NCI-H748 treated with DMSO at 0.1 percent for 48 hours (cell line): ENCODE data around the gene C19orf38.
"Not testable (repeated sequence)": the region's sequence is repeated elsewhere in the genome, so short reads cannot be mapped to it uniquely, and the experiment has no call there.

Experiments used
- DNase-seq: peaks from one replicate; lab custom pipeline; 2025; lab: John Stamatoyannopoulos, UW

C19orf38 gene

GRCh38 chr19:10823690-10824089 lies 24.5 kb upstream of the C19orf38 start:
- DNase-seq: no peak

- no peak for DNase-seq
Observed at GRCh38 chr19:10826231-10826630, 22.0 kb upstream of the C19orf38 start.

GRCh38 chr19:10826846-10827245 lies 21.4 kb upstream of the C19orf38 start:
- no peak for DNase-seq

GRCh38 chr19:10828981-10829821 lies 19.0 kb upstream of the C19orf38 start:
- DNase-seq: no peak

GRCh38 chr19:10829967-10830366 lies 18.2 kb upstream of the C19orf38 start:
- no peak for DNase-seq

DNA sequence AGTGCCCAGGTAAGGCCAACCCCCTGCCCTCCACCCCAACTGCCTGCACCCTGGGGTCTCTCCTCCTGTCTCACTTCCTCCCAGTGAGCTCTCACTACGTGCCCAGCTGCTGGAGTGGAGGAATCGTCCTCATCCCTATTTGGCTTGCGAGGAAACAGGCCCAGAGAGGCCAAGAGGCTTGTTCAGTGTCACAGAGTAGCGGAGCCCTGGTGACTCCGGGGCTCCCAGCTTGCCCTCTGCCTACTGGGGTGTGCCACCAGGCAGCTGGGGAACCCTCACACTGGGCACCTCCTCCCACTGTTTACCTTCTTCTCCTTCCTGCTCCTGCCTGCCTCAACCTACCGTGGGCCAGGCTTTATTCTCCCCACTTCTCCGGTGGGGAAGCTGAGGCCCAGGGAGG lies 17.8 kb upstream of the C19orf38 start:
- no peak for DNase-seq

DNA sequence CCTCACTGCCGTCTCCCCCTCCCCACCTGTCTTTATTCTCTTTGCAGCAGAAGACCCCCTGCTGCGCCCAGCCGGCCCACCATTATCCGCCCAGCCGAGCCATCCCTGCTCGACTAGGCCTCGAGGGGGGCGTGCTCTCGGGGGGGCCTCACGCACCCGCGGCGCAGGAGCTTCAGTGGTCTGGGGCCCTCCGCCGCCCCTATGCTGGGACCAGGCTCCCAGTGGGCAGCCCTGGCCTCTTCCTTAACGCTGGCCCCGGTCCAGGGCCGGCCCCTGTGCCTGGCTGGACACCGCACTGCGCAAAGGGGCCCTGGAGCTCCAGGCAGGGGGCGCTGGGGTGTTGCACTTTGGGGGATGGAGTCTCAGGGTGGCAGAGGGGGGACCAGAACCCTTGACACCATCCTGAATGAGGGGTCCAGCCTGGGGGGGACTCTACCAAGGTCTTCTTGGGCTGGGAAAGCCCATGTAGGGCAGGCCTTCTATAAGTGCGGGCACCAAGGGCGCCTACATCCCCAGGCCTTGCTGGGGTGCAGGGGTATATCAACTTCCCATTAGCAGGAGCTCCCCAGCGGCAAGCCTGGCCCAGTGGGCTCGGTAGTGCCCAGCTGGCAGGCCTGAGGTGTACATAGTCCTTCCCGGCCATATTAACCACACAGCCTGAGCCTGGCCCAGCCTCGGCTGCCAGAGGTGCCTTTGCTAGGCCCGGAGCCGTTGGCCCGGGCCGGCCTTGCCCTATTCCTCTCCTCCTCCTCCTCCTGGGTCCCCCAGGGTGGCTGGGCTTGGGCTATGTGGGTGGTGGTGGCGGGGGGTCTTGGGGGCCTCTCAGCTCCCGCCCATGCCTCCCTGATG lies 17.1 kb upstream of the C19orf38 start:
- DNase-seq: no peak

DNA sequence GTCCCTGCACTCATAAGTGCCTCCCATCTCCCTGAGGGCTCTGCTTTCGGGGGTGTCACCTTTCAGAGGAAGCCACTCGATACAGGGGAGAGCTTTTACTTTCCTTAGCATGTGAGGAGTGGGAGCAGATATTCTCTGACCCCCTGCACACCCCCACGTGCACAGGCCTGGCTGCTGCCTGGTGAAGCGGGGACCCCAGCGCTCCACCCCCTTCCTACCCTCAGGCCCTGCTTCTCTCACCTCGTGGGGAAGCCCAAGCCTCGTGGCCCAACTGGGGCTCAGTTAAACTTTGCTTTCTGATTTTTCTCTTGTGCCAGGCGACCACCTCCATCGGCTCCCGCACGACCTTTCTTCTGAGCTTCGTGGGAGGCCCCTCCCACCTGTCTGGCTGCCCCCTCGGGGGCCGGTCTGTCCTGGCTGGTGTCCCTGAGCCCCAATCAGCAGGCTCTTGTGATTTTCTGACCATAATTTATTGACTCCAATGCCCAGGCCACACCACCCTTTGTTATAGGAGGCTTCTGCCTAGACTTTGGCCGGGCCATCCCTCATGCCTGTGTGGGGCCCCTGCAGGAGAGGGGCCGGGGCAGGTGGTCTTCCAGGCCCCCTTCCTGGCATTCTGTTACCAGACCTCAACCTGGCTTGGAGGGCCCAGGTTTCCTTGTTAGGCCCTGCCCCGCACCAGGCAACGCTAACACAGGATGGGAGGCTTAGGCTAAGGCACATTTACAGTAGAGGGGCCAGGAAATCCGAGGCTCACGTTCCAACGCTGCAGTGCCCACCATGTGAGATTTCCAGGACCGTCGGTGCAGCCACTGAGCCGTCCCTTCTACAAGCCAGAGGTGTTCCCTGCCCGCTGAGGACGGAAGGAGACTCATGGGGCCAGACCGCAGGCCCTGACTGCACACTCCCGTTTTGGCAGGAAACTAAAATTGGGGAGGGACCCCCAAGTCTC lies 16.0 kb upstream of the C19orf38 start:
- no peak for DNase-seq

- DNase-seq: no peak
Observed at GRCh38 chr19:10832939-10833296, 15.3 kb upstream of the C19orf38 start.

DNA sequence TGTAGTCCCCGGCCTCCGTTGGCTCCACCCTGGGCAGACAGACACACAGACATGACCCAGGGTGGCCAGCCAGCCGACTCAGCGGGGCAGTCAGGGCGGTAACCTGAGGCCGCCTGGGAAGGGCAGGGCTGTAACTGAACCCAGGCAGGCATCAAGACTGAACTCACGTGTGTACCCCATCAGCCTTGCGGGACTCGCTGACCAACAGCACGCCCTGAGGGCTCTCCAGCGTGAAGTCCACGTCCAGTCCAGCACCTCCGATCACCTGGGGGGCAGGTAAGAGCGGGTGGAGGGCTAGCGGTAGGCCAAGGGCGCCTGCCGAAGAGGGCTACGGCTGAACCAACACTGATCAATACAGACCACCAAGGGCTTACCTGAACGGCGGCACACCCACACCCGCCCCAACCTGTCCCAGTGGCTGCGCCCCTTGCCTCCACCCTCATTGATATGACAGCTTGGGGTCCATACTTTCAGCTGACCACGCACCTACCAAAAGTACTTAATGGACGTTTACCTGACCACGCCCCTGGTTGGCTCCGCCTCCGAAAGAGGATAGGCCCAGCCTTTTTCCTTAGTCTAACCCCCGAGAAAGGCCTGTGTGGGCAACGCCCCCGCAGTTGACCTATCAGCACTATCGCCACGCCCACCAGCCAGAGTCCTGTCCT lies 13.0 kb upstream of the C19orf38 start:
- DNase-seq: no peak

DNA sequence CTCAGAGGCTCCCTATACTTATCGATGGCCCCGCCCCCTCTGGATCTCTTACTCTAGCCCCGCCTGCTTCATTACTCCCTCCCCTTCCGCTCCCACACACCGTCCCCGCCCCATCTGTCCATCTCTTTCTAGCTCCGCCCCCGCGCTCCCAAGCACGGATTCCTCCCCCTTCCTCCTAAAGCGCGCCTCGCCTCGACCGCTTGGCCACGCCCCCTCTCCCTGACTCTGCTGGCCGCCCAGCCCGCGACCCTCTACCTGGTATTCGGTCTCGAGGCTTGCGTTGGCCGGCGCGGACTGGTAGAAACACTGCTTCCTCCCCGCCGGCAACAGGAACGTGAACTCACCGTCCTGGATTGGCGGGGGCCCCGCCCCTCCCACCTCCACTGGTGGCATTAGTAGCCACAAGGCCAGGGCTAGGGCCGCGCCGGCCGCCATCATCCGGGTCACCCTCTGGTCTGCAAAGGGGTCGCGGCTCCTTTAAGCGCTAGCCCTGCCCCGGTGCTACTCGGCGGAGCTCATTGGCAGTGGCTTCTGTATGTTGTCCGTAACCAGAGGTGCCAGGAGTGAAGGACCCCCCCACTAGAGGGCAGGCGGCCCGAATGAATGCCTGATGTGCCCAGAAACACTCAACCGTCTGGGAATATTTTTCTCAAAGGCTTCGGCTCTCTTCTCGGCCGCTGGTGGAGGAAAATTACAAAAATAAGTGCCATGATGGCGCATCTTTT lies 12.3 kb upstream of the C19orf38 start, which contains the start of gene TMED1:
TMED1 (minus strand) TSS at position 459 of the 725 bp plus-strand sequence; CDS start at position 438, 21 bp downstream.
- peak; percentile 98 for DNase-seq

GRCh38 chr19:10836479-10837330 lies 11.5 kb upstream of the C19orf38 start:
- peak; percentile 76 for DNase-seq

- not testable (repeated sequence) for DNase-seq
Observed at GRCh38 chr19:10837649-10838048, 10.6 kb upstream of the C19orf38 start.

- no peak for DNase-seq
Observed at GRCh38 chr19:10838377-10838776, 9.8 kb upstream of the C19orf38 start.

DNA sequence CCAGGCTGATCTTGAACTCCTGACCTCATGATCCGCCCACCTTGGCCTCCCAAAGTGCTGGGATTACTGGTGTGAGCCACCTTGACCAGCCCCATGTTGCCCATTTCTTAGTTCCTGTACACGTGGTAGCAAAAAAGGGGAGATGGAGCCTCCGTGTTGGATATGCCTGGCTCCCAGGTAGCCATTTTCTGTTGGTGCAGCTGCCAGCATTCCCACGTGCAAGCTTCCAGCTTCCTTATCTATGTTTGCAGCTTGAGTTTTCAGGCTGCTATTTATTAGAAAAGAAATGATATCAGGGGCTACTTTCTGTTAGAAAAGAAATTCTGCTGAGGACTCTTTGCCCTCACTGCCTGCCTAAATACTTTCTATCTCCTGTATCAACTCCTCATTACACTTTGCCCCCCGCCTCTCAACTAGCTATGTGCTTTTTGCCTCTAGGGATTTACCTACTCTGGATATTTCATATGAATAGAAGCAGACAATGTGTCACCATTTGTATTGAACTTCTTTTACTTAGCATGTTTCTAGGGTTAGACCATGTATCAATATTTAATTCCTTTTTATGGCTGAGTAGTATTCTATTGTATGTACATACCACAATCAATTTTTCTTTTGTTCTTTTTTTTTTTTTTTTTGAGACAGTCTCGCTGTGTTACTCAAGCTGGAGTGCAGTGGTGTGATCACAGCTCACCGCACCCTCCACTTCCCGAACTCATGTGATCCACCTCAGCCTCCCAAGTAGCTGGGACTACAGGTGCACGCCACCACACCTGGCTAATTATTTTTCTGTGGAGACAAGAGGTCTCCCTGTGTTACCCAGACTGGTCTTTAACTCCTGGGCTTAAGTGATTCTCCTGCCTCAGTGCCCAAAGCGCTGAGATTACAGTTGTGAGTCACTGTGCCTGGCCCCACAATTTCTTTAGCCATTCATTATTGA lies 8.8 kb upstream of the C19orf38 start:
- DNase-seq: no peak

- no peak for DNase-seq
Observed at GRCh38 chr19:10842788-10843187, 5.4 kb upstream of the C19orf38 start.

- DNase-seq: no peak
Observed at GRCh38 chr19:10846500-10847202, 1.6 kb upstream of the C19orf38 start.

- DNase-seq: no peak
Observed at GRCh38 chr19:10850631-10851030, 2.4 kb downstream of the C19orf38 start.
